HG02938 (cell line): ENCODE results near the gene PSME3.
"Not testable (repeated sequence)": the region's sequence is repeated elsewhere in the genome, so short reads cannot be mapped to it uniquely, and the experiment has no call there.

Experiments used
- ATAC-seq: cut with Tn5 transposase; IDR thresholded peaks from one replicate; pipeline ENCODE4 v1.9.1; 2021; ENCODE audit warnings: mild to moderate bottlenecking, moderate library complexity; ENCODE audit not compliant: unreplicated experiment

The PSME3 gene

GRCh38 chr17:42873932-42874695 is 40.9 kb downstream of the PSME3 start:
- ATAC-seq, result not testable (repeated sequence)

GRCh38 chr17:42877037-42877436 is 43.8 kb downstream of the PSME3 start:
- no peak for ATAC-seq

GRCh38 chr17:42878123-42878880 is 45.1 kb downstream of the PSME3 start:
- ATAC-seq, result no peak

DNA sequence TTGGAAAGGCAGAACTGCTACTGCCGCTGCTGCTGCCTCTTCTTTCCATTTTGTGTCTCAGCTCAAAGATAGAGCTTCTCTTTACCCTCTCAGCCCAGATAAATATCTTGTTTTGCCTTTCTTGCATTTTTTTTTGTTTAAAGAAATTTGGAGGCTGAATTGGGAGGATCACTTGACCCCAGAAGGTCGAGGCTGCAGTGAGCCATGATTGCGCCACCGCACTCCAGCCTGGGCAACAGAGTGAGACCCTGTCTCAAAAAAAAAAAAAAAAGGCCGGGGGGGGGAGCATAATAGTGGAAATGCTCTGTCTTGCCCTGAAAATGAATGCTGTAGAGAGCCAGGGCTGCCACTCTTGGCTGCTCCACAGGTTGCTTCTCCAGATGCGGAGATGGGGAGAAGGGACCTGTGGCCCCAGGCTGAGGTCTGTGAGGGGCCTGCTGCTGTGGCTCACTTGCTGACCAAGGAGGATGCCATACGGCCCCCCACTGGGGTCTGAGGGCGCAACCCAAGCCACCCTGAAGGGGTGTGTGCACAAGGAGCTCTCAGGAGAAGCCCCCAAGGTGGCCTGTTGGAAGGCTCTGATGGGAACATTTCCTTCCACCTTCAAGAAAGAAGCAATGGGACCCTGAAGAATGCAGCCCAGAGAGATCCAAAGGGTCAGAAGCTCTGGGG is 45.9 kb downstream of the PSME3 start:
- no peak for ATAC-seq

DNA sequence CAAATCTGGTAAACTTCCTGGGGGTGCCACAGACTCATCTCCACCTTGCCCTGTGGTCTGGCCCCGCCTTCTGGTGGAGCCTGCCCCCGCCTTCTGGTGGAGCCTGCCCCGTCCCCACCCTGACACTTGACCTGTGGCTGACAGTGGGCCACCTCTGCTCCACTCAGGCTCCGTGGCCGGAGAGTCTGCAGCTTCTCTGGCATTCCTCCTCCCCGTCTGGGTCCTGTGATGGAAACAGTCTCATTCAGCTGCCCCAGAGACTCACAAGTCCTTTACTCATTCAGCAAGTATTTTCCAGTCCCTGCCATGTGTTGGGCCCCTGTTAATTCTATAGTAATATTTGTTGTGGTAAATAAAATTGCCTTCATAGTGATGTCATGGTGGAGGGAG is 46.4 kb downstream of the PSME3 start:
- no peak for ATAC-seq

DNA sequence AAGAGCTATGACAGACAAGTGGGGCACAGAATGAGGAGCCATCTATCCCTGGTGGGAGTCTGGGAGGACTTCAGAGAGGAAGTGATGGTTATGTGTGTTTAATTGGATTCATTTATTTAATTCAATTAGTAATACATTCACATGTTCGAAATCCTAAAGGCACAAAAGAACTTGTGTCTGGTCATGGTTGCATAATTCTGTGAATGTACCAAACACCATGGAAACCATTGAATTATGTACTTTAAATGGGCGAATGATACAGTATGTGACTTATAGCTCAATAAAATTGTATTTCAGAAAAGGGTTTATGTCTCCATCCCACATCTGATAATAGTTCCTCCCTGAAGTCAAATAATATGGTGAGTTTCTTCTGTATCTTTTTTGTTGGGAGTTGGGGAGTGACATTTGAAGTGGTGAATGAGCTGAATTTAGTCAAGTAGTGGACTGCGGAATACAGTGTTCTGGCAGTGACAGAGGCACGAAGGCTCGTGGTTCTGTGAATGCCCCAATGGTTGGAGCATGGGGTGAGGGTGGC is 47.6 kb downstream of the PSME3 start:
- ATAC-seq, result no peak

- not testable (repeated sequence) for ATAC-seq
These were observed 48.5 kb downstream of the PSME3 start for GRCh38 chr17:42881706-42882105.

- ATAC-seq, result no peak
These were observed 49.0 kb downstream of the PSME3 start for GRCh38 chr17:42882166-42882565.

GRCh38 chr17:42883802-42884558 is 50.8 kb downstream of the PSME3 start:
- no peak for ATAC-seq

- ATAC-seq, result not testable (repeated sequence)
These were observed 52.6 kb downstream of the PSME3 start for GRCh38 chr17:42885806-42886205.

DNA sequence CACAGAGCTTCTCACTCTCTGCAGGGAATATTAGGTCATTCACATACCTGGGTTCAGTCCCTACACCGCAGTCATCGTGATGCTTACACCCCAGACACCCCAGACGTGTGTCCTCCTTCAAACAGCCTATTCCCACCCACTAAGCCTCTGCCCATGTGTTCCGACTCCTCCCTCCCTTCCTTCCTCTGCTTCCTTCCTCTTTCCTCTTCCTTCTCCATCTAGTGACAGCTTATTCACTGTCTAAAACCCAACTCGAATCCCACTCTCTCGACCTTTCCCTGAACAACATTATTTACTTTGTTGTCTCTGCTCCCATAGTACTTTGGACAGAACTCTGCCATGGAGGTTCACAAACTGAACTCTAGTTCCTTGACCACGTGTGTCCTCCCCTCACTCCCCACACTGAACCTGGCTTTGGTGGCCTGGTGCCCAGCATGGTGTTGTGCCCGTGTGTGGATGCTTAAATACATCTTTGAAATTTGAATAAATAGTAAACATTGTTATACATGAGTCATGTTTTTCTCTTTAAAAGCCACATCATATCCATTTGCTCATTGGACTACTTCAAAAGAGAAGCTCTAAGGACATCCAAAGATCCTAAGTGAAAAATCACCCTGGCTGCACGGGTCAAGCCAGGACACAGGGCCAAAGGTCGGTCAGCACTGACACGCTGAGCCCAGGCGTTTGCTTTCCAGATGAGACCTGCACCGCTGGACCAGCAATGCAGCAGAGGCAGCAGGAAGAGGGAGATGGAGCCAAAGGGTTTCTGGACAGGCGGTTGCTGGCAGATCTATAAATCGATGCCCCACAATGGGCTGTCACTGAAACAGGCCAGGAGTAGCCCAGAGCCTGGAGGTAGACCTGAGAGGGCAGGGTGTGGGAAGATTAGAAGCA is 53.3 kb downstream of the PSME3 start:
- ATAC-seq, result no peak

GRCh38 chr17:42889809-42890208 is 56.6 kb downstream of the PSME3 start:
- no peak for ATAC-seq

DNA sequence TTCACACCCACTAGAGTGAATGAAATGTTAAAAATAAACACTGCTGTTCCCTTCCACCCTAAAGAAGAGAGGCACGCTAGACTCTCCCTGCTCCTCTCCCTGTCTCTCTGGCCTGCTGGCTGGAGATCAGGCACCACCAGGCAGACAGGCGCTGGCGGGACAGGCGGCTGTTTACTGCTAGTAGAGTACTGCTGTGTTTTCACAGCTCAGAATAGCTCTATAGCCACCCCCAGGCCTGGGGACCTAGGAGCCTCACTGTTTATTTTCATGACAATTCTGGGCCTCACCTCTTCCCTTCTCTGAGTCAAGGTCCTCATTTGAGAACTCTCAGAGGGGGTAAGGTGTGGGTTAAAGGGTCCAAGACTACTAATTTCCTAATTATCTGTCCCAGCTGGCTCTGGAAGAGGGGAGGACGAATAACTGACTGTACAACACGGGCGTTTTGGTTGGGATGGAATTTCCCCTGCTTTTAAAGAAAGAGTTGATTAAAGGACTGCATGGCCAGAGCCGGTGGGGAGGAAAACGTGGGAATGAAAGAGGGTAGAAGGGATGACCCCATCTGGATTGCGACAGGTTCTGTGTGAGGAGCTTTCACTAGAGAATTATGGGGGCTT is 58.4 kb downstream of the PSME3 start:
- no peak for ATAC-seq

GRCh38 chr17:42893359-42893758 is 60.2 kb downstream of the PSME3 start:
- no peak for ATAC-seq
